HG03280 (cell line): ENCODE results near the gene SPTLC2.

ENCODE experiments used
- ATAC-seq: cut with Tn5 transposase; IDR thresholded peaks from one replicate; pipeline ENCODE4 v1.9.1; 2021; ENCODE audit warnings: mild to moderate bottlenecking, moderate library complexity; ENCODE audit not compliant: unreplicated experiment

The SPTLC2 gene

DNA sequence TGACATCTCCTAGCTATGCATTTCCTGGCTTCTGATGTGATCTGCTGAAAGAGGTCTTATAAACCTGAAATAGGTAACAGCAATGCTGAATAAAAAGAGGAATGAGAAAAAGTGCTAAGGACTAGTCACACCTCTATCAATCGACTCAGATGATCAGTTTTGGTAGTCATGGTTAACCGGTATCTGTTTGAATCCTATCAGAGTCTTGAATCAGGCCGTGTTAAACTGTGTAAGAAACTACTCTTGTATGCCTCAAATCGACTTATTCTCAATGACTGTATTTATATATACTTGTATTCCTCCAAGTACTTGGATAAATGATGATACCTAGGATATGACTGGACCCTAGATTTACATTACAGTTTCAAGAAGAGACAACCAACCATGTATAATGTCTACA, 107.1 kb downstream of the SPTLC2 start:
- ATAC-seq, result no peak

DNA sequence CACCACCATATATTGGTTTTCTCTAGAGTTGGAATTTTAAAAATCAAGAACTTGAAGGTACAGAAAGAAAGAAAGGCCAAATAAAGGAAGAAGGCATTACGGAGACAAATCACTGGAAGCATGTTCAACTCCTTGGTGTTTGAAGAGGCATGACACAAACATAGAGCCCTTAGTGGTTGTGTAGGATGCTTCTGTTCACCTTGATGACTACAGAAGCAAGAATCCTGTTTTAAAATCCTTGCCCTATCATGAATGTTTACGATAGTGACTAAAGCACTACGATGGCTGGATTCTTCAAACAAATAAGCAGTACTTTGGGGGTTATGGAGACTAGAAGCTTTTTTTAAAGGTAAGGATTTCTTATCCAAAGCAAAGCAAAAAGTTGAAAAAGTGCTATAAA, 107.6 kb downstream of the SPTLC2 start:
- ATAC-seq, result no peak

- no peak for ATAC-seq
Observed at GRCh38 chr14:77508249-77508648, 108.2 kb downstream of the SPTLC2 start.

DNA sequence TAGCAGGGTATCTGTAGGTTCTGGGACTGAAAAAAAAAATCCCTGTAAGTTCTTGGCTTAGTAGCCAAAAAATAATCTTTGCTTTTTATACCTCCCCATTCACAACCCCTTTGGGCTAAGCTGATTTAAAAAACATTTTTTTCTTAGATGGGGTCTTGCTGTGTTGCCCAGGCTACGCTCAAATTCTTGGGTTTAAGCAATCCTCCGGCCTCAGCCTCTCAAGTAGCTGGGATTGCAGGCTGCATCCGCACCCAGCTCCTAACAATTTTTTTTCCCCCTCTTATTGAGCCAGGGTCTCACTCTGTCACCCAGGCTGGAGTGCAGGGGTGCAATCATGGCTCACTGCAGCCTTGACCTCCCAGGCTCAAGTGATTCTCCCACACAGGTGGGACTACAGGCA, 108.7 kb downstream of the SPTLC2 start:
- no peak for ATAC-seq

- ATAC-seq, result no peak
Observed at GRCh38 chr14:77505031-77505430, 111.4 kb downstream of the SPTLC2 start.

DNA sequence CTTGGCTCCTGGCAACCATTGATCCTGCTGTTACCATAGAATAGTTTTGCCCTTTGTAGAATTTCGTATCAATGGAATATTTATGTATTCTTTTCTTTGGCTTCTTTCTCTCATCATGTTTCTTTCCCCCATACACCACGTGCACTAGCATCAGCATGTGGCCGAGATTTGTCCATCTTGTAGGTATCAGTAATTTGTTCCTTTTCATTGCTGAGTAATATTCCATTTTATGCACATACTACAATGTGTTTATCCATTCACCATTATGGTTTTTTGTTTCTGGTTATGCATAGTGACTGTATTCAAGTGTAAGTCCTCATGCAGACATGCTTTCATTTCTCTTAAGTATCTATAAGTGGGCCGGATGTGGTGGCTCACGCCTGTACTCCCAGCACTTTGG, 113.3 kb downstream of the SPTLC2 start:
- ATAC-seq, result no peak

- ATAC-seq, result no peak
Observed at GRCh38 chr14:77502109-77502782, 114.2 kb downstream of the SPTLC2 start.

DNA sequence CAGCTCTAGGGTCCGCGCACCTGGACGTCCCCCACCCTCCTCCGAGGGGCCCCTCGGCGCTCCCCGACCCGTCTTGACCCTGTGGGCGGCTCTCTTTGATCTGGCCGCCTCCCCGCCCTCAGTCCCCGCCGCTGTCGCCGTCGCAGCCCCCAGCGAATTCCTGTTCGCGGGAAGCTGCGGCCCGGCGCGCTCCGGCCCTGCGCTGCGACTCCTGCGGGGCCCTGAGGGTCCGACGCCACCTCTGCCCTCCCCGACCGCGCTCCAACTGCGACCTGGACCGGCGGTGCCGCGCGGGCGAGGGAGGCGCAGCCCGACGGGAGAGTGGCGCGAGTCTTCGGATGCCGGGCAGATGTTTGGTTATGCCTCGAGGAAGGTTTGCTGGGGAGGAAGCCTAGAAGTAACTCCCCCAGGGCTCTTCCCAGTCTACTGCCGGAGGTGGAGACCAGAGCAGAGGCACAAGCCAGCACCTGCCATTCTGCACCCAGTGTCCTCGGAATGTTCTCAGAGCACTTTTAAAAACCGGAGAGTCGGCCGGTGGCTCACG, 117.4 kb downstream of the SPTLC2 start:
- ATAC-seq, result peak; percentile 36

GRCh38 chr14:77498120-77498979, 118.1 kb downstream of the SPTLC2 start, which contains the start of gene ISM2:
Gene ISM2, minus strand, starts transcription at chr14:77498816. Its CDS starts 23 bp downstream, at chr14:77498793.
- peak; percentile 69 for ATAC-seq

DNA sequence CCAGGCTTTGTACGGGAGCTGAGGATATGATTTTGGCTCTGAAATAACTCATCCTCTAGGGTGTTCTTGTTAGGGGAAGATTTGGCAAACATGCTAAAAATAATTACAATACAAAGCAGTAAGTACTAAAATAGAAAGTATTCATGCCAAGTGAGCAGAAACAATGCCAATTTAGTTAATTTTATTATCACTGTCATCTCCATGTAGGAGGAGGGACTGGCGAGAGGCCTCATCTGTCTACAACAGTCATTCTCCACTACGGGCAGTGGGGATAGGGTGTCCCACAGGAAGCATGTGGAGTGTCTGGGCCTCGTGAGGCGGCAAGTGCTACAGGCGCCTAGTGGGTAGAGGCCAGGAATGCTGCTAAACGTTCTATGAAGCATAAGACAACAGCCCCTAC, 121.1 kb downstream of the SPTLC2 start:
- ATAC-seq, result no peak

DNA sequence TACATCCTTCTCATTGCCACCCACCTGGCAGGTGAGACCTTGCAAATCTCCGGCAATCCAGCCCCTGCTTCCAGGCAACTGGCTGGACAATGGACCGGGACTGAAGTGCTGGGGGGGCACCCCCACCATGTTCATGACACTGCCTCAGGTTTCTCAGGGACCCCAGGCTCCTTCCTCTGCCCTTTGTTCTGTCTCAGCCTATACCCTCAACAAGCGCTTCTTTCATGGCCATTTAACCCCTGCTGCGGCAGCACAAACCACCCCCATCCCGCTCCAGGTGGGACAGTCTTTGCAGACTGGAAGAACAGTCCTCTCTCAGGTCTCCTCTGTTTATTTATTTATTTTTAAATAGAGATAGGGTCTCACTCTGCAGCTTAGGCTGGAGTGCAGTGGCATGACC, 125.4 kb downstream of the SPTLC2 start:
- ATAC-seq, result no peak

- no peak for ATAC-seq
Observed at GRCh38 chr14:77490347-77490986, 126.0 kb downstream of the SPTLC2 start.

DNA sequence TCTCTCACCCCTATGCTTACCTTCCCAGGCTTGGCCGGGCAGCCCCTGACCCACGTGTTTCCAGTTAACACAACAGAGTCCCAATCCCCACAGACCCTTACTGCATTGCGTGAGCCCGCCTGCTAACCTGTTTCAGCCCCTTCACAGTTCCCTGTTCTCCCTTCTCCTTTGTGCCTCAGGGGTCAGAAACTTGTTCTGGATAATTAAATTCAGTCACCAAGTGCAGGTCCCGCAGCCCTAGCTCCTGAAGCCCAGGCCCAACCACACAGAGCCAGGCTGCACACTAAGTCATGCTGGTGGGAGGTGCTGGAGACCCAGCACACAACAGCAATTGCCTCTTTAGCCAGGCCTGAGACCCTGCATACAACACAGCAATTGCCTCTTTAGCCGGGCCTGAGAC, 127.4 kb downstream of the SPTLC2 start:
- ATAC-seq, result no peak

DNA sequence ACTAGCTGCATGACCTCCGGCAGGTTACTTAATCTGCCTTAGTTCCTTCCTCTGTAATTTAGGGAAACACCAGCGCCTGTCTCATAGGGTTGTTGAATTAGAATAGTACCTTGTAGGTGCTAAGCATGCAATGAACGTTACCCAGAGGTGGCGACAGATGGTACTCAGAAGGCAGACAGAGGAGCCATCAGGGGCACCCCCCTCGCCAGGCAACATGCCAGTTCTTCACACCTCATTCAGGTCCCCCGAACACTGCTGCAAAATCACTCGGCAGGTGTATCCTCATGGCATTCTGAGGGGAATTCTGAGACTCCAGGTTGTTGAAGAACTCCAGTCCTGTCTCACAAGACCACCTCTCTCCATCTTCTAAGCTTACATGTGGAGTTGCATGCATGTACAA, 127.9 kb downstream of the SPTLC2 start:
- no peak for ATAC-seq

DNA sequence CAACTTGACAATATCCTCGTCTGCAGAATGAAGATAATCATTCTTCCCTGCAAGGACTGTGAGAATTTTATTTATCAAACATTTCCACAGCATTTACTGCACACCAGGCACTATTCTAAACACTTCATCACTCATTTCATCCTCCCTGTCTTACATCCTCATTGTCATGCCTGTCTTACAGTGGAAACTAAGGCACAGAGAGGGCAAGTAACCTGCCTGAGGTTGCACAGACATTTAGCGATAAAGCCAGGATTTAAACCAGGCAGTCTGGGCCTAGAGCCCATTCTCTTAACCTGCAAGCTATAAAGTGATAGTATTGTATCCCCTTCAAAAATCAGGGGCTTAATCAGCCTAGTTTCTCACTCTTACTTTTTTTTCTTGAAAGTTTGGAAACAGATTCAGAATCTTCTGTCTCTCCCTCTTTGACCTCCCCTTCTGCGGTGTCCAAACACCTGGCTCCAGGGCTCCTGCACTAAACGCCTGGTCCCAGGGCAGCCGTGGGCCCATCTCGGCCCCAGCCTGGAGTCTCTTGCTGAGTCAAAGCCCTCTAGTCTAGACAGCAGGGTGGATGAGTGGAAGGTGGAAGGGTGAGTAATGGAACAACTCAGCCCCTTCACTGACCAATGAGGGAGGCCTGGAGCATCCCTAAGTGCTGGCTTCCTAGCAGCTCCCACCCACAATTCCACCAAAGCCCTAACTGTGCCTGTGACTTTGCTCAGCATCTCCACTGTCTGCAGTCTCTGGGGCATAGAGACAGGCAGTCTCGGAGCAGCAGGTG, 130.3 kb downstream of the SPTLC2 start:
- no peak for ATAC-seq

DNA sequence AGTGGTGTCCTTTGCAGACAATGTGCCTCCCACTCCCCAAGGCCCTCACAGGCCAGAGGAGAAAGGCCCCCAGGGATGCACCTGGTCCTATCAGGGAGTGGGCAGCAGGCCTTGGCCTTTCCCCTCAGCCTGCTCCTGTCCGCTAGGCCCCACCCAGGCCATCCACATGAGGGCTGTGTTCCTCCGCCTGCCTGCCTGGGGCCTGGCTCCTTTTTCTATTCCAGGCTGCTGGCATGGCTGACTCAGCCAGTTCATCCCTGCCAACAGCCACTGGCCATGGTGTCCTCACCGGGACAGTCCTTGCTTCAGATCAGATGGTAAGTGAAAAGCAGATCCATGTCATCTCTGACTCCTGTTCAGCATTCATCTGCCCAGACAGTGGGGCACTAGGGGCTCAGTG, 131.2 kb downstream of the SPTLC2 start:
- no peak for ATAC-seq

- ATAC-seq, result no peak
Observed at GRCh38 chr14:77482422-77482821, 134.0 kb downstream of the SPTLC2 start.

DNA sequence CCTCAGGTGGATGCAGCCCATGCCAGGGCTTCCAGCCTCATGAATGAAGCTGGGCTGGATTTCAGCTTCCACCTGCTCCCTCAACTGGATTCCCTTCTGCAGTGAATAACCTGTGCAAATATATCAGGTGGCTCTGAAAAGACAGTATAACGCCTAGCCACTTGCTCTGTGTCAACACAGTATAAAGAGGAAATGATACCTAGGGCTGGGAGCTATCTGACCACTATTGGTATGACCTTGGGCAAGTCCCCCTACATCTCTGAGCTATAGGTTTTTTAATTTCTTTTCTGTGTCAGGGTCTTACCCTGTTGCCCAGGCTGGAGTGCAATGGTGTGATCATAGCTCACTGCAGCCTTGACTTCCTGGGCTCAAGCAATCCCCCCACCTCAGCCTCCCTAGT, 137.6 kb downstream of the SPTLC2 start:
- peak; percentile 80 for ATAC-seq

- no peak for ATAC-seq
Observed at GRCh38 chr14:77478029-77478428, 138.4 kb downstream of the SPTLC2 start.

DNA sequence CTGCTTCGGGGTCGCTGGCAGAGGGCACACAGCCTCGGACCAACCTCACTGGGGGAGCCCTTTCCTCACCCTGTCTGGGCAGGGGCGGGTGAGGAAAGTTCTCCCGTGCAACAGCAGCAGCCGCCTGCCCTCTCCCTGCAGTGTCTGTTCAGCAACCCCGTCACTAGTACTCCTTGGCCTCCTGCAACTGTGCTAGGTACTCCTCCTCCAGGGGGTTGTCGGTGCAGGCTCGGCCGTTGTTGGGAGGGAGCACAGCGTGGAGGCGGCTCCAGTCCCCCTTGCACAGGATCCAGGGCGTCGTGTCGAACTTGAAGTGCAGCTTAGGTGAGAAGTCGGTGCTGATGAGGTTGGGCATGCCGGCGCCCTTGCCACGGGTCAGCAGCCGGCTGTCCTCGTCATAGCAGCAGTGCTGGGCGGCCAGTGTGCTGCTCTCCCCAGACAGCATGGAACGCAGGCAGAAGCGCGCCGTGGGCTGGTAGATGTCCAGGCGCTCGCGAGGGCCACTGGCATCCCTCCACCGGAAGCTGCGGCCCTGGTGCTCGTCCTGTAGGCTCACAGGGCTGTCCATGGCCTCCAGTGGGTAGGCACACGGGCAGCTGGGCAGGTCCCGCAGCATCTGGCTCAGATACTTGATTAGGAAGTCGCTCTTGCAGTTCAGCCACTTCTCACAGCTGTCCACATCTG, 140.9 kb downstream of the SPTLC2 start:
- no peak for ATAC-seq
